GM12878 (cell line): ENCODE measurements around the gene FAS. TPM values are rescaled to one million over a fixed set of nuclear protein-coding genes. Genes with fewer than 3 reads are reported as not detected.

Experiments
- ATAC-seq: fragments of 200-7000 bp; cut with Tn5 transposase; 3 replicates; pipeline ENCODE4 v1.9.1; 2020; ENCODE audit warnings: mild to moderate bottlenecking, moderate library complexity
- BruUV-seq: library from RNA; stranded (reverse); fragments of 400-500 nt; replicated peaks from 2 replicates; lab custom pipeline; 2021; lab: Mats Ljungman, UMichigan
- CTCF ChIA-PET: fragments of 300-600 bp; sonication (Branson Sonifier 250); formaldehyde crosslinking; extraction: SDS; loops from one replicate; lab custom pipeline; 2021; ENCODE audit warnings: inconsistent platforms; lab: Yijun Ruan, JAX
- POLR2A ChIA-PET: fragments of 350-600 bp; formaldehyde crosslinking; extraction: SDS; loops from one replicate; lab custom pipeline; 2021; ENCODE audit warnings: inconsistent platforms; lab: Charles Lee
- RAD21 ChIA-PET: fragments of 300-600 bp; sonication (Branson Sonifier 250); formaldehyde crosslinking; loops from one replicate; lab custom pipeline; 2023; ENCODE audit warnings: antibody characterized with exemption; ENCODE audit not compliant: unreplicated experiment; lab: Charles Lee
- SMC1A ChIA-PET: fragments of 300-600 bp; sonication (Branson Sonifier 250); formaldehyde crosslinking; loops from one replicate; lab custom pipeline; 2023; ENCODE audit not compliant: unreplicated experiment, uncharacterized antibody; lab: Charles Lee
- DNase-seq: peaks from one replicate; pipeline ENCODE4 v3.0.0-alpha.2; 2011; ENCODE audit warnings: low read depth, low spot score
- FAIRE-seq: peaks from 3 replicates; lab custom pipeline; 2011; peaks lifted over from hg19 to GRCh38; lab: Jason Lieb, UNC
- H2AFZ ChIP-seq: 2 replicates; pipeline ENCODE4 v1.6.0; 2011; ENCODE audit warnings: low read depth, low read length, control low read depth; ENCODE audit not compliant: control insufficient read depth
- H3K27ac ChIP-seq: 2 replicates; pipeline ENCODE4 v1.5.1; 2011; ENCODE audit warnings: control low read depth; ENCODE audit not compliant: control insufficient read depth, insufficient read depth
- H3K27me3 ChIP-seq, 2 experiments: replicated peaks in 1 of 2; 2 replicates each; pipeline versions ENCODE4 v1.6.0 to v1.6.1; 2011; ENCODE audit warnings: low read length in 1 of 2; ENCODE audit not compliant: control insufficient read depth in 2 of 2, insufficient read depth in 2 of 2
- H3K36me3 ChIP-seq, 2 experiments: 2 replicates each; pipeline ENCODE4 v1.5.1; 2011; ENCODE audit warnings: low read length in 1 of 2; ENCODE audit not compliant: control insufficient read depth in 2 of 2, insufficient read depth in 2 of 2
- H3K4me1 ChIP-seq: 2 replicates; pipeline ENCODE4 v1.6.1; 2011; ENCODE audit warnings: mild to moderate bottlenecking, low read length, moderate library complexity, mixed read lengths; ENCODE audit not compliant: control insufficient read depth, insufficient read depth
- H3K4me2 ChIP-seq: 2 replicates; pipeline ENCODE4 v1.6.0; 2011; ENCODE audit warnings: control low read depth; ENCODE audit not compliant: control insufficient read depth, insufficient read depth
- H3K4me3 ChIP-seq: fragments of 200-600 bp; sonication (generic); 2 replicates; pipeline ENCODE4 v1.5.1; 2016
- H3K79me2 ChIP-seq: 2 replicates; pipeline ENCODE4 v1.6.0; 2011; ENCODE audit warnings: low read length; ENCODE audit not compliant: control insufficient read depth, insufficient read depth
- H3K9ac ChIP-seq: 2 replicates; pipeline ENCODE4 v1.8.0; 2011; ENCODE audit warnings: low read length, control low read depth, mixed read lengths; ENCODE audit not compliant: control insufficient read depth, insufficient read depth
- H3K9me3 ChIP-seq: replicated peaks from 3 replicates; pipeline ENCODE4 v1.5.1; 2011; ENCODE audit warnings: mild to moderate bottlenecking, low read length; ENCODE audit not compliant: control insufficient read depth, insufficient read depth
- H4K20me1 ChIP-seq: 2 replicates; pipeline ENCODE4 v1.6.0; 2011; ENCODE audit not compliant: control insufficient read depth, insufficient read depth
- CBFB ChIP-seq: IDR thresholded peaks from 2 replicates; pipeline ENCODE4 v1.6.1; 2016; ENCODE audit warnings: antibody characterized with exemption, low read depth
- CREB1 ChIP-seq: IDR thresholded peaks from 2 replicates; pipeline ENCODE4 v1.6.1; 2012; ENCODE audit warnings: low read depth, mild to moderate bottlenecking, inconsistent platforms
- E4F1 ChIP-seq: fragments of 450-650 bp; IDR thresholded peaks from 2 replicates; pipeline ENCODE4 v1.6.1; 2018; ENCODE audit warnings: borderline replicate concordance, mild to moderate bottlenecking; ENCODE audit not compliant: partially characterized antibody
- KLF5 ChIP-seq: fragments of 450-650 bp; IDR thresholded peaks from 2 replicates; pipeline ENCODE4 v1.6.1; 2014; ENCODE audit warnings: mild to moderate bottlenecking; ENCODE audit not compliant: partially characterized antibody
- NFXL1 ChIP-seq: fragments of 450-650 bp; IDR thresholded peaks from 2 replicates; pipeline ENCODE4 v1.6.1; 2017; ENCODE audit warnings: antibody characterized with exemption, mild to moderate bottlenecking, borderline replicate concordance
- NR2C1 ChIP-seq: fragments of 450-650 bp; IDR thresholded peaks from 2 replicates; pipeline ENCODE4 v1.6.1; 2017; ENCODE audit warnings: antibody characterized with exemption, mild to moderate bottlenecking, moderate library complexity
- SMC3 ChIP-seq: IDR thresholded peaks from 2 replicates; pipeline ENCODE4 v1.6.1; 2011; ENCODE audit warnings: low read length, improper control_type of control experiment, borderline replicate concordance
- TAF1 ChIP-seq: IDR thresholded peaks from 2 replicates; pipeline ENCODE4 v1.6.1; 2011; ENCODE audit warnings: mild to moderate bottlenecking, low read depth, low read length, borderline replicate concordance
- WRNIP1 ChIP-seq: IDR thresholded peaks from 2 replicates; pipeline ENCODE4 v1.6.1; 2011; ENCODE audit warnings: low read depth, low read length, improper control_type of control experiment, borderline replicate concordance
- YBX1 ChIP-seq: fragments of 450-650 bp; IDR thresholded peaks from 2 replicates; pipeline ENCODE4 v1.6.1; 2016; ENCODE audit warnings: antibody characterized with exemption
- YY1 ChIP-seq: IDR thresholded peaks from 2 replicates; pipeline ENCODE4 v1.6.1; 2011; ENCODE audit warnings: low read depth, mild to moderate bottlenecking, low read length
- ZNF217 ChIP-seq: fragments of 450-650 bp; IDR thresholded peaks from 2 replicates; pipeline ENCODE4 v1.6.1; 2017; ENCODE audit warnings: antibody characterized with exemption, mild to moderate bottlenecking
- WGBS: methylation state at CpG from one replicate; pipeline ENCODE4 v1.1.6; 2016; ENCODE audit warnings: low lambda C conversion rate; ENCODE audit not compliant: insufficient replicate concordance, insufficient coverage; ENCODE audit errors: missing lambda C conversion rate; 5-methylcytosine and 5-hydroxymethylcytosine counted together
- in situ Hi-C: fragments of 300-500 bp; cut with MboI; formaldehyde crosslinking; loops from 9 replicates; pipeline ENCODE4 v1.14.3; 2018; ENCODE audit warnings: mixed read lengths
- intact Hi-C: fragments of 100-400 bp; cut with micrococcal nuclease; formaldehyde crosslinking; loops from one replicate; pipeline ENCODE4 v1.14.2; 2022; ENCODE audit not compliant: unreplicated experiment
- polyA plus RNA-seq, 11 experiments: library from polyadenylated mRNA; depleted of rRNA in 4 of 11; unstranded in 6 of 11; stranded (reverse) in 5 of 11; fragments of >200 nt; fragmentation: Nextera tagmentation in 4 of 11; fragmentation: Illumina TruSeq in 1 of 11; extraction: Ambion mirVana in 4 of 11; extraction: Trizol in 1 of 11; gene quantifications; 1 replicate in 1 of 11; 2 replicates in 10 of 11; pipeline versions ENCODE4 v1.2.1 to v1.2.3, GENCODE V29; 2011 to 2016; ENCODE audit warnings: inconsistent platforms in 2 of 11, missing spikeins in 2 of 11, low read depth in 1 of 11
- total RNA-seq, 4 experiments: library from RNA; depleted of rRNA in 3 of 4; stranded (reverse); fragments of >200 nt in 3 of 4; fragmentation: Illumina TruSeq in 1 of 4; extraction: Trizol in 1 of 4; gene quantifications; 2 replicates each; pipeline versions ENCODE4 v1.2.1 to v1.2.3, GENCODE V29; 2013 to 2021
- TF ChIP-seq, protein P1 (sequence below): fragments of 450-650 bp; IDR thresholded peaks from 2 replicates; pipeline ENCODE4 v1.6.1; 2017; ENCODE audit warnings: mild to moderate bottlenecking
- TF ChIP-seq, protein P2 (sequence below): fragments of 450-650 bp; IDR thresholded peaks from 2 replicates; pipeline ENCODE4 v1.6.1; 2016; ENCODE audit warnings: mild to moderate bottlenecking

FAS gene
- total and polyA plus RNA-seq, 10 of the 15 experiments (the other 5 are each of a cell fraction or from before 2014, with no cell fraction given), result 50.1 to 147 (median 69.9) TPM

DNA sequence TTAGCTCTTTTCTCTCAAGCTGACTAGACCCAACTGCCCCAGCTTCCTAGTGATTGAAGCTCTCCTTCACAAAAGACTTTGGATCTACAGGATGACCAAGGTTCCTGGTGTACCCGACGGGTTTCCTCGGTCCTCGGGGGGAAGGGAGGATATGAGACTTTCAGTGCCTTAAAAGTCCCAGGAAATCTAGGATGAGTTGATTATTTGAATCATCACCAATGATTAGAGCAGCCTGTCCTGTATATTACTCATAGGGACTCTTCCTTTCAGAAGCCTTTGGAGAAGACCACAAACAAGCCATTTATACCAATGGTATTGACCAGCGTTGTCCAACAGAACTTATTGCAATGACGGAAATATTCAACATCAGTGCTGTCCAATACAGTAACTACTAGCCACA is 31.9 kb upstream of the FAS start (continued):
- TF ChIP-seq, protein P1, sequence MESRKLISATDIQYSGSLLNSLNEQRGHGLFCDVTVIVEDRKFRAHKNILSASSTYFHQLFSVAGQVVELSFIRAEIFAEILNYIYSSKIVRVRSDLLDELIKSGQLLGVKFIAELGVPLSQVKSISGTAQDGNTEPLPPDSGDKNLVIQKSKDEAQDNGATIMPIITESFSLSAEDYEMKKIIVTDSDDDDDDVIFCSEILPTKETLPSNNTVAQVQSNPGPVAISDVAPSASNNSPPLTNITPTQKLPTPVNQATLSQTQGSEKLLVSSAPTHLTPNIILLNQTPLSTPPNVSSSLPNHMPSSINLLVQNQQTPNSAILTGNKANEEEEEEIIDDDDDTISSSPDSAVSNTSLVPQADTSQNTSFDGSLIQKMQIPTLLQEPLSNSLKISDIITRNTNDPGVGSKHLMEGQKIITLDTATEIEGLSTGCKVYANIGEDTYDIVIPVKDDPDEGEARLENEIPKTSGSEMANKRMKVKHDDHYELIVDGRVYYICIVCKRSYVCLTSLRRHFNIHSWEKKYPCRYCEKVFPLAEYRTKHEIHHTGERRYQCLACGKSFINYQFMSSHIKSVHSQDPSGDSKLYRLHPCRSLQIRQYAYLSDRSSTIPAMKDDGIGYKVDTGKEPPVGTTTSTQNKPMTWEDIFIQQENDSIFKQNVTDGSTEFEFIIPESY, result no peak
- TF ChIP-seq WRNIP1 (no peak), NFXL1 (no peak), E4F1 (no peak), ZNF217 (no peak)
- TF ChIP-seq, protein P2, sequence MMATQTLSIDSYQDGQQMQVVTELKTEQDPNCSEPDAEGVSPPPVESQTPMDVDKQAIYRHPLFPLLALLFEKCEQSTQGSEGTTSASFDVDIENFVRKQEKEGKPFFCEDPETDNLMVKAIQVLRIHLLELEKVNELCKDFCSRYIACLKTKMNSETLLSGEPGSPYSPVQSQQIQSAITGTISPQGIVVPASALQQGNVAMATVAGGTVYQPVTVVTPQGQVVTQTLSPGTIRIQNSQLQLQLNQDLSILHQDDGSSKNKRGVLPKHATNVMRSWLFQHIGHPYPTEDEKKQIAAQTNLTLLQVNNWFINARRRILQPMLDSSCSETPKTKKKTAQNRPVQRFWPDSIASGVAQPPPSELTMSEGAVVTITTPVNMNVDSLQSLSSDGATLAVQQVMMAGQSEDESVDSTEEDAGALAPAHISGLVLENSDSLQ, result no peak
- TF ChIP-seq, all 136 proteins: peak for 0

- ATAC-seq, result peak; percentile 78
Measured at GRCh38 chr10:88960802-88961201, 29.8 kb upstream of the FAS start.

More at GRCh38 chr10:88960802-88961201, 29.8 kb upstream of the FAS start:
- ChIA-PET CTCF (interaction anchor here (1.2 to 2.5 kb wide), 2 partner anchors 26 to 27 kb away, joined by 4 to 9 read pairs; no protein-coding TSS in a partner anchor), RAD21 (no interaction called here), POLR2A (no interaction called here), SMC1A (interaction anchor here (0.8 to 1.4 kb wide), 3 partner anchors 15 to 253 kb away, joined by 3 to 4 read pairs (median 3); no protein-coding TSS in a partner anchor)
- Histone ChIP-seq H4K20me1 (no peaks in the 10 kb centered on the region), H3K27me3 (no peaks in the 10 kb centered on the region), H3K9ac (no peak overlapping the region)
- BruUV-seq, result no TSS peak
- no peak for DNase-seq
- intact Hi-C loops, result no loop called here
- 50% methylated on average over 1 of the region's 1 CpG for WGBS
- TF ChIP-seq, protein P2, result no peak
- TF ChIP-seq TAF1, result no peak
- TF ChIP-seq KLF5, result no peak
- TF ChIP-seq ZNF217, result no peak
- no peak for TF ChIP-seq CBFB
- TF ChIP-seq YY1, result no peak
- TF ChIP-seq SMC3, result no peak
- no peak for TF ChIP-seq NR2C1
- no peak for TF ChIP-seq YBX1
- TF ChIP-seq CREB1, result no peak
- TF ChIP-seq, all 136 proteins: peak for 0
- Histone ChIP-seq H3K79me2 (no peaks in the 10 kb centered on the region), H3K36me3 (no peaks in the 10 kb centered on the region), H3K27ac (no peak overlapping the region), H3K9me3 (no peaks in the 10 kb centered on the region), H3K4me3 (no peak overlapping the region), H3K4me2 (no peak overlapping the region), H3K4me1 (no peaks in the 10 kb centered on the region), H2AFZ (no peak overlapping the region)
- in situ Hi-C loops, result no loop called here
- FAIRE-seq, result no peak
